Embryonic facial prominence (tissue), 1 donor: Measurements from ENCODE around the gene RGS7.
"Not testable (repeated sequence)": the region's sequence is repeated elsewhere in the genome, so short reads cannot be mapped to it uniquely, and the experiment has no call there.

ENCODE experiments used
- DNase-seq: peaks from one replicate; pipeline ENCODE4 v3.0.0-alpha.2; 2016; ENCODE audit errors: extremely low spot score

The RGS7 gene

GRCh38 chr1:240914506-240914905 is 442.5 kb downstream of the RGS7 start:
- DNase-seq, result no peak

- DNase-seq, result no peak
Measured at GRCh38 chr1:240912821-240913220, 444.2 kb downstream of the RGS7 start.

GRCh38 chr1:240909701-240910457 is 447.1 kb downstream of the RGS7 start:
- no peak for DNase-seq

- no peak for DNase-seq
Measured at GRCh38 chr1:240906477-240906876, 450.5 kb downstream of the RGS7 start.

GRCh38 chr1:240905225-240905765 is 451.7 kb downstream of the RGS7 start:
- no peak for DNase-seq

- not testable (repeated sequence) for DNase-seq
Measured at GRCh38 chr1:240895424-240895823, 461.6 kb downstream of the RGS7 start.

GRCh38 chr1:240888787-240889048 is 468.3 kb downstream of the RGS7 start:
- DNase-seq, result no peak

GRCh38 chr1:240888039-240888786 is 468.8 kb downstream of the RGS7 start:
- DNase-seq, result no peak

GRCh38 chr1:240883490-240883889 is 473.5 kb downstream of the RGS7 start:
- DNase-seq, result no peak

GRCh38 chr1:240882656-240883308 is 474.2 kb downstream of the RGS7 start:
- DNase-seq, result not testable (repeated sequence)

GRCh38 chr1:240878631-240879030 is 478.4 kb downstream of the RGS7 start:
- no peak for DNase-seq

GRCh38 chr1:240877605-240878004 is 479.4 kb downstream of the RGS7 start:
- no peak for DNase-seq

- DNase-seq, result no peak
Measured at GRCh38 chr1:240876071-240876470, 480.9 kb downstream of the RGS7 start.

- DNase-seq, result no peak
Measured at GRCh38 chr1:240869071-240869470, 487.9 kb downstream of the RGS7 start.

- no peak for DNase-seq
Measured at GRCh38 chr1:240866724-240867123, 490.3 kb downstream of the RGS7 start.

- DNase-seq, result no peak
Measured at GRCh38 chr1:240860023-240860422, 497.0 kb downstream of the RGS7 start.

- DNase-seq, result no peak
Measured at GRCh38 chr1:240854367-240854766, 502.6 kb downstream of the RGS7 start.

GRCh38 chr1:240847325-240847724 is 509.7 kb downstream of the RGS7 start:
- no peak for DNase-seq

- DNase-seq, result no peak
Measured at GRCh38 chr1:240844486-240844885, 512.5 kb downstream of the RGS7 start.

GRCh38 chr1:240843798-240844197 is 513.2 kb downstream of the RGS7 start:
- DNase-seq, result no peak

- DNase-seq, result no peak
Measured at GRCh38 chr1:240836271-240836670, 520.7 kb downstream of the RGS7 start.

- no peak for DNase-seq
Measured at GRCh38 chr1:240835291-240835690, 521.7 kb downstream of the RGS7 start.

GRCh38 chr1:240833075-240833474 is 523.9 kb downstream of the RGS7 start:
- DNase-seq, result no peak
